ENCODE results near the gene MINDY4. TPM values are rescaled to one million over a fixed set of nuclear protein-coding genes. Genes with fewer than 3 reads are reported as not detected.

Gene MINDY4
- total RNA-seq, 1 donor from 2014 or later, result 8.4 TPM

DNA sequence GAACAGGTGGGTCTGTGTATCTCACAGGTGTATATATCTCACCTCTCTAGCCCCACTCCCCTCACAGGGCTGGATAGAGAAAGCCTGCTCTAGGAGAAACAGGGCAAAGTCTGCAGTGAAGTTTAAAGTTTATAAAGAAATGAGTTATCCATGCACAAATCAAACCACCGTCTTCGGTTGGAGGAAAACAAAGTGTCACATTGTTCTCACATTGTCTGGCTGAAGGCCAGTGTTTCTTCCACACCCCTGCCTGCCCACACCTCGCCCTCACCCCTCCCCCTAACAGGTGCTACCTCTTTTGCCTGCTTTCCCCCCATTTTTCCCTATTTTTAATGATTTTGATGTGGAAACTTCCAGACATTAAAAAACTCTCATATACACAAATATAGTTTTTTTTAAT, 166.2 kb downstream of the MINDY4 start:
- Mint-ChIP-seq H3K9me3 (no peaks in the 10 kb centered on the region), H3K4me3 (no peak overlapping the region), H3K36me3 (no peaks in the 10 kb centered on the region), H3K27ac (no peak overlapping the region), H3K27me3 (peaks cover 27% of the 10 kb centered on the region), H3K4me1 (ENCODE audit: unreplicated experiment) (peaks cover under 1% of the 10 kb centered on the region)
- TF ChIP-seq, protein P1, sequence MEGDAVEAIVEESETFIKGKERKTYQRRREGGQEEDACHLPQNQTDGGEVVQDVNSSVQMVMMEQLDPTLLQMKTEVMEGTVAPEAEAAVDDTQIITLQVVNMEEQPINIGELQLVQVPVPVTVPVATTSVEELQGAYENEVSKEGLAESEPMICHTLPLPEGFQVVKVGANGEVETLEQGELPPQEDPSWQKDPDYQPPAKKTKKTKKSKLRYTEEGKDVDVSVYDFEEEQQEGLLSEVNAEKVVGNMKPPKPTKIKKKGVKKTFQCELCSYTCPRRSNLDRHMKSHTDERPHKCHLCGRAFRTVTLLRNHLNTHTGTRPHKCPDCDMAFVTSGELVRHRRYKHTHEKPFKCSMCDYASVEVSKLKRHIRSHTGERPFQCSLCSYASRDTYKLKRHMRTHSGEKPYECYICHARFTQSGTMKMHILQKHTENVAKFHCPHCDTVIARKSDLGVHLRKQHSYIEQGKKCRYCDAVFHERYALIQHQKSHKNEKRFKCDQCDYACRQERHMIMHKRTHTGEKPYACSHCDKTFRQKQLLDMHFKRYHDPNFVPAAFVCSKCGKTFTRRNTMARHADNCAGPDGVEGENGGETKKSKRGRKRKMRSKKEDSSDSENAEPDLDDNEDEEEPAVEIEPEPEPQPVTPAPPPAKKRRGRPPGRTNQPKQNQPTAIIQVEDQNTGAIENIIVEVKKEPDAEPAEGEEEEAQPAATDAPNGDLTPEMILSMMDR (conservative IDR thresholded peaks at IDR 0.05), result no peak
- no peak for DNase-seq (ENCODE audit: extremely low spot score, unreplicated experiment)

- H3K36me3 Mint-ChIP-seq, result no peaks in the 10 kb centered on the region
- H3K27me3 Mint-ChIP-seq, result peaks cover 36% of the 10 kb centered on the region
- peak overlapping the region; percentile 20 for H3K4me3 Mint-ChIP-seq
- peak; percentile 87 for DNase-seq (ENCODE audit: extremely low spot score, unreplicated experiment)
- TF ChIP-seq, protein P1 (conservative IDR thresholded peaks at IDR 0.05), result peak; percentile 99
- H3K4me1 Mint-ChIP-seq (ENCODE audit: unreplicated experiment), result no peaks in the 10 kb centered on the region
- H3K27ac Mint-ChIP-seq, result no peak overlapping the region
- no peaks in the 10 kb centered on the region for H3K9me3 Mint-ChIP-seq
Observed at GRCh38 chr7:30938435-30939316, 167.5 kb downstream of the MINDY4 start.

DNA sequence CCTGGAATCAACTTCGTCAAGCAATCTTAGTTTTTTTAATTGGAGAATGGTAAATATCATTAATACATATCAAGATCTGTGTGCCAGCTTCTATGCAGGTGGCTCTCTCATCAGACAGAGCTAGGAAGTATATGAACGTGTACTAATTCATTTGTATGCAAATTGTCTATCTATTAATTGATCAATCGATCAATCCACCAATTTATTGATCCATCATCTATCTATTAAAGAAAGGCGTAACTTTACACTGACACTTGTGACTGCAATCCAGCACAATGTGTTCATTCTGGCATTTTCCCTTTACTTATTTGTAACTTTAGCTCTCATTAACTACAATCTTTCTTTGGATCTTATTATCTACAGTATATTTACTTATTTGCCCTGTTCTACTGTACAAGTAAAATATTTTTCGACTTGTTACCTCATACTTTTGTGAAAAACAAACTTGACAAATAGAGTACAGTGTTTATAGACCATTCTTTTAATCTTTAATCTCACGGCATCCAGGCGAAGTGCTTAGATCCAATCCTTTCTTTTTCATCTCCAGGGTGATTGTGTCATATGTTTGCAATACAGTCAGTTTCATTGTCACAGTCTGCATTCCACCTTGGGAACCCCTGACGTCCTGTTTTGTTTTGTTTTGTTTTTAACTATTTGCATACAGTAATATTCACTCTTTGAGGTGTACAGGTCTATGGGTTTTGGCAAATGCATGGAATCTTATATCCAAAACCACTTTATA, 170.5 kb downstream of the MINDY4 start:
- H3K27ac Mint-ChIP-seq, result no peak overlapping the region
- TF ChIP-seq, protein P1 (conservative IDR thresholded peaks at IDR 0.05), result no peak

More for the DNA sequence above, 170.5 kb downstream of the MINDY4 start:
- Mint-ChIP-seq H3K36me3 (no peaks in the 10 kb centered on the region), H3K4me3 (no peak overlapping the region), H3K9me3 (no peaks in the 10 kb centered on the region), H3K27me3 (peaks cover 39% of the 10 kb centered on the region), H3K4me1 (ENCODE audit: unreplicated experiment) (no peaks in the 10 kb centered on the region)
- DNase-seq (ENCODE audit: extremely low spot score, unreplicated experiment), result no peak

Other genes starting within 250 kb of the MINDY4 start
- 111 and 157 TPM in 2 replicates for gene GARS1, start 176.5 kb upstream of the MINDY4 start, total RNA-seq (ENCODE audit: low replicate concordance)
- gene CRHR2, start 89.0 kb upstream of the MINDY4 start, total RNA-seq (ENCODE audit: low replicate concordance), result 0.21 and 0.27 TPM in 2 replicates
- gene INMT, start 19.3 kb upstream of the MINDY4 start, total RNA-seq (ENCODE audit: low replicate concordance), result not detected in 2 replicates
- gene AQP1, start 140.4 kb downstream of the MINDY4 start, total RNA-seq (ENCODE audit: low replicate concordance), result 1.7 and 6.0 TPM in 2 replicates
- not detected in 2 replicates for gene GHRHR, start 192.5 kb downstream of the MINDY4 start, total RNA-seq (ENCODE audit: low replicate concordance)

Measured in type B pancreatic cell (in vitro differentiated cells).